Stomach smooth muscle (tissue), 2 donors: ENCODE results near the gene PRRC2C.
"Not testable (repeated sequence)": the region's sequence is repeated elsewhere in the genome, so short reads cannot be mapped to it uniquely, and the experiment has no call there.

Experiments used
- H3K27ac ChIP-seq: one replicate; pipeline ENCODE4 v1.7.0; 2013; ENCODE audit warnings: mild to moderate bottlenecking, low read length, inconsistent platforms
- H3K27me3 ChIP-seq, 2 donors: one replicate each; pipeline ENCODE4 v1.7.0; 2013; ENCODE audit warnings: low read length in 2 of 2; ENCODE audit not compliant: insufficient read depth in 2 of 2, control insufficient read depth in 1 of 2
- H3K36me3 ChIP-seq, 2 donors: one replicate each; pipeline ENCODE4 v1.7.0; 2013; ENCODE audit warnings: low read length in 2 of 2; ENCODE audit not compliant: control insufficient read depth in 2 of 2, insufficient read depth in 2 of 2
- H3K4me1 ChIP-seq: one replicate; pipeline ENCODE4 v1.7.0; 2013; ENCODE audit warnings: low read length; ENCODE audit not compliant: control insufficient read depth, insufficient read depth
- H3K4me3 ChIP-seq, 2 donors: one replicate each; pipeline ENCODE4 v1.7.0; 2013; ENCODE audit warnings: low read length in 2 of 2
- H3K9ac ChIP-seq, 2 donors: one replicate each; pipeline ENCODE4 v1.7.0; 2013; ENCODE audit warnings: low read length in 2 of 2, mild to moderate bottlenecking in 1 of 2
- H3K9me3 ChIP-seq, 2 donors: one replicate each; pipeline ENCODE4 v1.7.0; 2013; ENCODE audit warnings: low read length in 2 of 2; ENCODE audit not compliant: control insufficient read depth in 2 of 2
- donor health status: healthy.
- donor health status: Pancreatic carcinoma.

The PRRC2C gene

GRCh38 chr1:171485375-171486047 lies at the start of gene PRRC2C:
Gene PRRC2C (plus strand): TSS chr1:171485530. CDS start chr1:171512089, 26,559 bp downstream.
- Histone ChIP-seq H3K36me3 (no peaks in the 10 kb centered on the region), H3K9me3 (no peaks in the 10 kb centered on the region), H3K27ac (peak within 1 kb of the TSS; percentile 98), H3K4me1 (peaks cover 3% of the 10 kb centered on the region), H3K9ac (peak within 1 kb of the TSS; percentile 94 to 100), H3K27me3 (no peaks in the 10 kb centered on the region), H3K4me3 (peak within 1 kb of the TSS; percentile 90 to 99)

- no peaks in the 10 kb centered on the region for H3K27me3 ChIP-seq
- H3K27ac ChIP-seq = no peak overlapping the region
- H3K9ac ChIP-seq = no peak overlapping the region
Measured at GRCh38 chr1:171438441-171438840, 46.9 kb upstream of the PRRC2C start.

GRCh38 chr1:171440201-171440600 lies 45.1 kb upstream of the PRRC2C start:
- not testable (repeated sequence) for H3K4me3 ChIP-seq, H3K9me3 ChIP-seq, H3K4me1 ChIP-seq, H3K9ac ChIP-seq, H3K27ac ChIP-seq, H3K27me3 ChIP-seq, H3K36me3 ChIP-seq

More at GRCh38 chr1:171438441-171438840, 46.9 kb upstream of the PRRC2C start:
- no peaks in the 10 kb centered on the region for H3K36me3 ChIP-seq
- no peaks in the 10 kb centered on the region for H3K9me3 ChIP-seq
- no peak overlapping the region for H3K4me3 ChIP-seq
- no peaks in the 10 kb centered on the region for H3K4me1 ChIP-seq

- not testable (repeated sequence) for H3K9me3 ChIP-seq, H3K4me1 ChIP-seq, H3K27ac ChIP-seq, H3K27me3 ChIP-seq, H3K36me3 ChIP-seq, H3K4me3 ChIP-seq, H3K9ac ChIP-seq
Measured at GRCh38 chr1:171441278-171441895, 43.9 kb upstream of the PRRC2C start.

- Histone ChIP-seq H3K27me3 (no peaks in the 10 kb centered on the region), H3K4me1 (no peaks in the 10 kb centered on the region), H3K36me3 (no peaks in the 10 kb centered on the region), H3K4me3 (no peak overlapping the region), H3K9ac (no peak overlapping the region), H3K9me3 (no peaks in the 10 kb centered on the region), H3K27ac (no peak overlapping the region)
Measured at GRCh38 chr1:171446386-171446785, 38.9 kb upstream of the PRRC2C start.

GRCh38 chr1:171455967-171456366 lies 29.4 kb upstream of the PRRC2C start:
- H3K27me3 ChIP-seq = peaks cover 0 to 2% of the 10 kb centered on the region in 2 donors
- peaks cover 0 to 2% of the 10 kb centered on the region in 2 donors for H3K9me3 ChIP-seq
- H3K27ac ChIP-seq = no peak overlapping the region
- H3K36me3 ChIP-seq = no peaks in the 10 kb centered on the region
- H3K9ac ChIP-seq = no peak overlapping the region
- no peaks in the 10 kb centered on the region for H3K4me1 ChIP-seq
- no peak overlapping the region for H3K4me3 ChIP-seq

- H3K27ac ChIP-seq = no peak overlapping the region
- no peaks in the 10 kb centered on the region for H3K36me3 ChIP-seq
- no peak overlapping the region for H3K4me3 ChIP-seq
- H3K27me3 ChIP-seq = peaks cover 0 to 2% of the 10 kb centered on the region in 2 donors
- no peaks in the 10 kb centered on the region for H3K9me3 ChIP-seq
- H3K4me1 ChIP-seq = no peaks in the 10 kb centered on the region
- H3K9ac ChIP-seq = no peak overlapping the region
Measured at GRCh38 chr1:171457412-171457811, 27.9 kb upstream of the PRRC2C start.

GRCh38 chr1:171460018-171460620 lies 25.2 kb upstream of the PRRC2C start:
- H3K9ac ChIP-seq = no peak overlapping the region
- no peak overlapping the region for H3K27ac ChIP-seq
- peaks cover 0 to 2% of the 10 kb centered on the region in 2 donors for H3K27me3 ChIP-seq
- no peaks in the 10 kb centered on the region for H3K36me3 ChIP-seq
- H3K4me3 ChIP-seq = no peak overlapping the region
- H3K4me1 ChIP-seq = no peaks in the 10 kb centered on the region
- no peaks in the 10 kb centered on the region for H3K9me3 ChIP-seq

- Histone ChIP-seq H3K4me1 (no peaks in the 10 kb centered on the region), H3K36me3 (no peaks in the 10 kb centered on the region), H3K4me3 (no peak overlapping the region), H3K27me3 (no peaks in the 10 kb centered on the region), H3K9ac (no peak overlapping the region), H3K27ac (no peak overlapping the region), H3K9me3 (no peaks in the 10 kb centered on the region)
Measured at GRCh38 chr1:171467626-171468025, 17.7 kb upstream of the PRRC2C start.

- Histone ChIP-seq H3K36me3 (no peaks in the 10 kb centered on the region), H3K4me3 (no peak overlapping the region), H3K9ac (no peak overlapping the region), H3K4me1 (no peaks in the 10 kb centered on the region), H3K27ac (no peak overlapping the region), H3K9me3 (no peaks in the 10 kb centered on the region), H3K27me3 (no peaks in the 10 kb centered on the region)
Measured at GRCh38 chr1:171468120-171468750, 17.1 kb upstream of the PRRC2C start.
